ENCODE results near the gene GLTP.
A peak's percentile ranks its signal among the peaks of the same experiment; 100 is the strongest.
"Not testable (repeated sequence)": the region's sequence is repeated elsewhere in the genome, so short reads cannot be mapped to it uniquely, and the experiment has no call there.

Gene GLTP

DNA sequence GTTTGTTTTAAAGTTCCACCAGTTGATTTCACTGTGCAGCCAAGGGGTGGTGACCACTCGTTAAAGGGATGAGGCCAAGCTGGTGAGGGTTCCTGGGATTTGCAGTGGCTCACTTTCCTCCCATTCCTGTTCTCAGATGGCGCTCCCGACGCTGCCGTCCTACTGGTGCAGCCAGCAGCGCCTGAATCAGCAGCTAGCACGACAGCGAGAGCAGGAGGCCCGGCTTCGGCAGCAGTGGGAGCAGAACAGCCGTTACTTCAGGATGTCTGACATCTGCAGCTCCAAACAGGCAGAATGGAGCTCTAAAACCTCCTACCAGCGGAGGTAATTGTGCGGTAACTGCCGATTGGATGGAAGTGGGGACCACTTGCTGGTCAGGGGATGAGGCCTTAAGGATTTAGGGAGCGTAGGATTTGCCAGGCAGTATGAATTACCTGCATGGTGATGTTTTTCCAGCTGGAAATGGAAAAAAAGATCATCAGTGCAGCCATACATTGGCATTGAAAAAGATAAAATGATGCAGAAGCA is 22.6 kb upstream of the GLTP start:
- DNase-seq (ENCODE audit: low read depth): no peak

DNA sequence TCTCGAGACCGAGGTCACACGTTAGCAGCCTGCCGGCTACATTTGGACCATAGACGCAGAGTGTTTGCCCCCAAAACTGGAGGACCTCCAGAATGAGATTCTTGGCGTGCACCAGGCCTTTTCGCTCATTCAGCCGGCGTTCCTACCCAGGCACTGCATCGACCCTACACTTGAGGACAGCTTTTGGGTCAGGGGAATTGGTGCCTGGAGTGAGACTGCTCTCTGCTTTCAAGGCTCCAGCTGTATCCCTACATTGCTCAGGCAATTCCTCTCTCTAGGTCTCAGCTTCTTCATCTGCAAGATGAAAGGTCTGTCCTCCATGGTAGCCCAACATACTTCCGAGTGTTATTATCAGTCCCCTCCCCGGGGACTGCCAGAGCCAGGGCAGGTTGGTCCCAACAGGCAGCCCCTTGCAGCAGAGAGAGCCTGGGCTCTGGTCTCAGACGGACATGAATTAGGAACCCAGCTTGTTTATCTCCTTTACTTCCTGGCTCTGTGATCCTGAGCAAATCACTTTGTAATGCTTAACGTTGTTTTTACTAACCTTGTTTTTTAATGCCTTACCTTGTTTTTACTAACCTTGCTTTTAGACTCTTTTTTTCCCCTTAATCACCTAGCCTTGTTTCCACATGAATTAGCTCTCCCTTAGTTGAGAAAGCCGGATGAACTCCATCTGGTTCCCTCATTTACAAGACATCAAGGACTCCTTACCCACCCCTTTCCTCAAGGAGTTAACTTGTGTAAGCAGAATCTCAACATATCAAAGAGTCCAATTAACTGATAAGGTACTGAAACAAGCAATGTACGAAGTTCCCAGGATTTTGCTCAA is 20.6 kb upstream of the GLTP start:
- DNase-seq (ENCODE audit: low read depth): no peak

DNA sequence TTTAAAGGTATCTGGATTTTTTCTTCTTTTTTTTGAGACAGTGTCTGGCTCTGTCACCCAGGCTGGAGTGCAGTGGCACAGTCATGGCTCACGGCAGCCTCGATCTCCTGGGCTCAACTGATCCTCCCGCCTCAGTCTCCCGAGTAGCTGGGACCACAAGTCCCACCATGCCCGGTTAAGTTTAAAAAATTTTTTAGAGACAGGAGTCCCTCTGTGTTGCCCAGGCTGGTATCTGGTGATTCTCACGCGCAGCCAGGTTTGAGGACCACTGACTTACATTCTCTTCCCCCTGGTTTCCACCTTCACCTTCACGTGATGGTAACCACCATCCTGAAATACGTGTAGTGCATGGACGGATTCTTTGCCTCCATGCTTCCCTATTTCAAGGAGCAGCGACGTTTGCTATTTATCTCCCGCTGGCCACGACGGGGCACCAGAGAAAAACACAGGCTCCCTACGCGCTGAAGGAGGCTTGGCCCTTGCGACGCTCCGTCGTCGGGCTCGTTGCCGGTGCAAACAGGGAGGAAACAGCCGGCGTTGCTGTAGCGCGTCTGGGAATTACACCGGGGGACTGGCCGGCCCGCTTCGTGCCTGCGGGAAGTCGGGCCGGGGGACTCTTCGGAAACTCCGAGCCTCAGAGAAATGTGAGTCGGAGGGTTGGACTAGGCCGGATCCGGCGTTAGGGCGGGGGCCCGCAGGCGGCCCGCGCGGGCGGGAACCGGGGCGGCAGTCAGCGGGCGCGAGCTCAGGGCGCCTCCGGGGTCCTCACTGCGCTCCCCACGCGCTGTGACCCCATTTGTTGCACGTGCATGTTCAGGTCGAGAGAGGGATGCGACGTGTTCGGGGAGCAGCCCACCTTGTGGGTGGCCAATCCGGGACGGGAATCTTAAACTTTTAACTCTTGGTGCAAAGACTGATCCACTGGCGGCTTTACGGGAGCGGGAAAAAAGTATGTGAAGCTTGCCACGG is 19.7 kb upstream of the GLTP start, which contains the start of gene TCHP:
Gene TCHP, plus strand, starts transcription at position 492 of the 969 bp plus-strand sequence. CDS start 2,753 bp downstream, outside the sequence.
- DNase-seq (ENCODE audit: low read depth): peak; percentile 35

DNA sequence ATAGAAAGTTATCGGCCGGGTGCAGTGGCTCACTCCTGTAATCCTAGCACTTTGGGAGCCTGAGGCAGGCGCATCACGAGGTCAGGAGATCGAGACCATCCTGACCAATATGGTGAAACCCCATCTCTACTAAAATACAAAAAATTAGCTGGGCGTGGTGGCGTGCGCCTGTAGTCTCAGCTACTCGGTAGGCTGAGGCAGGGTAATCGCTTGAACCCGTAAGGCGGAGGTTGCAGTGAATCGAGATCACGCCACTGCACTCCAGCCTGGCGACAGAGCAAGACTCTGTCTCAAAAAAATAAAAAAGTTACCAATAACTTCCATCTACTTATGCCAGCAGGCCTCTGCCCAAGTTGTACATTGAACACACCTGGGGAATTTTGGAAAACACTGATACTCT is 19.0 kb upstream of the GLTP start:
- DNase-seq (ENCODE audit: low read depth): not testable (repeated sequence)

DNA sequence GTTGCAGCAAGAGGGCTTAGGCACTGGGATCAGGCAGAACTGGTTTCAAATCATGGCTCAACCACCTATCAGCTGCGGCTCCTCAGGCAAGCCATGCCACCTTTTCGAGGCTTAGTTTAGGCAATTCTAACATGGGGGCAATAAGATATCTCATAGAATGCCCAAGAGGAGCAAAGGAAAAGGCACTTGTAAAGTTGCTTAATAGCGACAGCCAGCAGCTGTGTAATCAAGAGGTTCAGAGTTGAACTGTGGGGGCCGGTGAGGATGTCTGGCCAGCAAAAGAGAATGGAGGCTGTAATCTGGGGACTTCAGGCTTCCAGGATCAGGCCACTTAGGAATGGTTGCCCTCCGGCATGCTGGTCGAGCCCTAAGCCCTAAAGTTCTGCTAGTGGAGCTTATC is 16.7 kb upstream of the GLTP start:
- DNase-seq (ENCODE audit: low read depth): no peak

DNA sequence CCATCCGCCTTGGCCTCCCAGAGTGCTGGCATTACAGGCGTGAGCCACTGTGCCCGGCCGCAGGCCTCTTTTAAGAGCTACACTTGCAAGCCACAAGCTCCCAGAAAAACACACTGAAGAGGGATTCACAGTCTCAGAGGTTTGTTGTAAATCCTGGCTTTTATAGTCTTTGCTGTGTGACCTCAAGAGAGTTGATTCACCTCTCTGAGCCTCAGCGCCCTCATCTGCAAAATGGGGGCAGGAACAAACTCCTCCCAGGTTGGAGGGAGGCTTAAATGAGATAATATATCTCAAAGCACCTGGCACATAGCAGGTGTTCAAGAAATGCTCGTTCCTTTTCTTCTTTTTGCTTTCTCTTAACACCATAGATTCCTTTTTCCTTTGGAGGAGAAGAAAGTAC is 15.8 kb upstream of the GLTP start:
- DNase-seq (ENCODE audit: low read depth): no peak

DNA sequence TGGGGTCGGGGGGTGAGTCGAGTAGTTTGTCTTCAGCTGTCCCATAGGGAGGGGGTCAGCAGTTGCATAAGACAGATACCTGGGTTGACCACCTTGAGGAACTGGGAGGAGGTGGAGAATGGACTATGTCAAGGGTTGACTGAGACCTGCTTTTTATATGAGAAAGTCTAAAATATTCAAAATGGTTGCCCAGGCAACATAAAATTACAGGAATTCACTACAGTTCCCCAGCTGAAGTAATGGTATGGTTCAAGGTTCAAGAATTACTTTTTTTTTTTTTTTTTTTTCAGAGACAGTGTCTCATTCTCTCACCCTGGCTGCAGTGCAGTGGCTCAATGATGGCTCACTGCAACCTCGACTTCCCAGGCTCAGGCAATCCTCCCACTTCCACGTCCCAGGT is 14.6 kb upstream of the GLTP start:
- no peak for DNase-seq (ENCODE audit: low read depth)

DNA sequence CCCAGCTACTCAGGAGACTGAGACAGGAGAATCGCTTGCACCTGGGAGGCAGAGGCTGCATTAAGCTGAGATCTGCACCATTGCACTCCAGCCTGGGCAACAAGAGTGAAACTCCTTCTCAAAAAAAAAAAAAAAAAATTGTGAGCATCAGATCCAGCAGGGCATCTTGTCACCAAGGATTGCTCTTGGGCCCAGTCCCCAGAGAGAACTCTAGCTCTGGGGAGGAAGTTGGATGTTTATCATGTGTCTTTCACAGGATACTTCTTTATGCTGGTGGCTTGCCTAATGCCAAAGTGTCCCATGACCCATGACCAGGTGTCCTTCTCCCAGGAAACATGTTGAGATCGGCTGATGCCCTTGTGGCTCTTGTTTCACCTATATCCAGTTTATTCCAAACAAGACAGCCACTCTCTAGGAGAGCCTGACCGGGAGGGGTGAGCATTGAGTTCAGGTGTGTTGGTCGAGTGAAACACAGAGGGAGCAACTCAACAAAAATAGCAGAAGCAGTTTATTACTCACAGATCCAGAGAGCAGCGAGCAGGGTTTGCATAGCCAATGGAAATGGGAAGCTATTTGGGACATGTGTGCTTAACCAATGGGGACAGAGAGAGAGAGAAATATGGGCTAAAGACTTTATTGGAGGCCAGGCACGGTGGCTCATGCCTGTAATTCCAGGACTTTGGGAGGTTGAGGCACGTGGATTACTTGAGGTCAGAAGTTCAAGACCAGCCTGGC is 13.1 kb upstream of the GLTP start:
- no peak for DNase-seq (ENCODE audit: low read depth)

DNA sequence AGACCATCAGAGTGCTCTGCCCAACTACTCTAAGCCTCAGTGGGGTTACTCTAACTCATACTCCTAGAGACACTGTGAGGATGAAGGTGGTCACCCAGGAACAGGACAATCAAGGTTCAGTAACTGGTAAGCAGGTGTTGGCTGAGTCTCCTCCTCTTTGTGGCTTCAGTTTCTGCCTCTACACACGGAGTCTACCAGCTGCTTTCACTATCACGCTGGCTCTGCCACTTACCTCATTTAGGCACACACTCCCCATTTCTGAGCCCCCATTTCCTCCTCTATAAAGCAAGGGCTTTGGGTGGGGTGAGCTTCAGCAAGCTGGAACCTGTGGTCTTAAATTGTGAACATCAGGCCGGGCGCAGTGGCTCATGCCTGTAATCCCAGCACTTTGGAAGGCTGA is 12.4 kb upstream of the GLTP start:
- DNase-seq (ENCODE audit: low read depth): no peak

DNA sequence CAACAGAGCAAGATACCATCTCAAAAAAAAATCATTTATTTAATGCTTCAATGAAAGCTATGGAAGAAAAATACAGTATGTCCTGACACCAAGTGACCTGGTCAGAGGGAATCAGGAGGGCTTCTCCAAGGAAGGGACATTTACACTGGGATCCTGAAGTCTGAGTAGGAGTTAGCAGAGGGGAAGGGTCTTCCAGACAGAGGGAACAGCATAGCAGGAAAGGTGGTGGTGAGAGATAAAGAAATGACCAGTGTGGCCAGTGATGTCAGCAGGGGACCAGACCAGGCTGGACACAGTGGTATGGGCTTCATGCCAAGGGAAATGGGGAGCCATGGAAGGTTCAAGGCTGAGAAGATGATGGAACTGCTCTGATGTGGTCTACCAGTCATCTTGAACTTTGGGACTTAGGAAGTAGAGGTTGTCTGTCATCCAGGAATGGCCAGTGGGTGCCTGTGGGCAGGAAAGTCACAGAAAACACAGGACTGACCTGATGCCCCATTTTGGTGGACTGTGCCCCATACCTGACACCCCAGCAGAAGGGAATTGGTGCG is 11.9 kb upstream of the GLTP start:
- DNase-seq (ENCODE audit: low read depth): no peak

DNA sequence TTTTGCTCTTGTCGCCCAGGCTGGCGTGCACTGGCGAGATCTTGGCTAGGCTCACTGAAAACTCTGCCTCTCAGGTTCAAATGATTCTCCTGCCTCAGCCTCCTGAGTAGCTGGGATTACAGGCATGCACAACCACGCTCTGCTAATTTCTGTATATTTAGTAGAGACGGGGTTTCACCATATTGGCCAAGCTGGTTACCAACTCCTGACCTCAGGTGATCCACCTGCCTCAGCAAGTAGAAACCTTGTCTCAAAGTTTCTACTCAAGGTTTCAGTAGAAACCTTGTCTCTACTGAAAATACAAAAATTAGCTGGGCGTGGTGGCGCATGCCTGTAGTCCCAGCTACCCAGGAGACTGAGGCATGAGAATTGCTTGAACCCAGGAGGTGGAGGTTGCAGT is 11.4 kb upstream of the GLTP start:
- DNase-seq (ENCODE audit: low read depth): not testable (repeated sequence)

DNA sequence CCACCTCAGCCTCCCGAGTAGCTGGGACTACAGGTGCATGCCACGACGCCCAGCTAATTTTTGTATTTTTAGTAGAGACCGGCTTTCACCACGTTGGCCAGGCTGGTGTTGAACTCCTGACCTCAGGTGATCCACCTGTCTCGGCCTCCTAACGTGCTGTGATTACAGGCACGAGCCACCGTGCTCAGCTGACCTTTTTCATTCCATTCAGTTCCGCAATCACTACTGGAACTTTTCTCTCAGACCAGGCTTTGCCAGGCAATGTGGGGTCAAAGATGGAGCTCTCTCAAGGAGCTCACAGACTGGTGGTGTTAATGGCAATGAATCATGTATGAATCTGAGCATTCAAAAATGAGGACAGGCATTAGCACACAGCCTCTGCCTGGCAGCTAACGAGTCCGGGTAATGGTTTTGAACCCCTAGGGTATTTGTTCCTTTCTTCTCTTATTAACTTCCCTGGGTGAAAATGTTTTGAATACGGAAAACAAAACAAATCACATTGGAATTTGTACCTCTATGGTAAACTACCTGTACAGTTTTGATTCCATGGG is 10.4 kb upstream of the GLTP start:
- DNase-seq (ENCODE audit: low read depth): no peak

DNA sequence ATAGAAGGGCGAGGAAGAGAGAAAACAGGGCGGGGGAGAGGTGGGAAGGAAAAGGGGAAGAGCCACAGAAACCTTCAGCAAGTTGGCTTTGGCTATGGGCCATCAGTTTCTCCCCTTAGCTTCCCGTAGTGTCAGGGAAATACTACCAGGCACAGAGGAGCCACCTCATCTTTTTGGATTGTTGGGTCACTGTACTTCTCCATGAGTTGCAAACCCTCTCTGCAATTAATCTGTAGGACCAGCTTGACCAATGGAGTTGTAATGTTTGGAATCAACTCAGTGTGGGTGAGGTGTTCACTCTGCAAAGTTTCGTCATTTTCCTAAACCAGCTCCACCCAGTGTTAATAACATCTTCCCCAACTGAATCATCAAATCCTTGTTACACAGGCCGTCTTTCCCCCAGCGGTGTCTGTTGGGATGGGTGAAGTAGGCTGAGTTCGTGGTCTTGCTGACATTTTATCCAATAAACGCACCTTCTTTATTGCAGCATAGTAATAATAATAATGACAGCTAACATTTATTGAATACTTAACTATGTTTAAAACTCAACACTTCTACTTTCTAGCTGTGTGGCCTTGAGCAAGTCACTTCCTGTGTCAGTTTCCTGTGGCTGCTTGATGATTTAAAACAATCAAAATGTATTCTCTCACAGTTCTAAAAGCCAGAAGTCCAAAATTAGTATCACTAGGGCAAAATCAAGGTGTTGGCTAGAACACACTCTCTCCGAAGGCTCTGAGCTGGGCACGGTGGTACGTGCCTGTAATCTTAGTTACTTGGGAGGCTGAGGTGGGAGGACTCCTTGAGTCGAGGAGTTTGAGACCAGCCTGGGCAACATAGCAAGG is 8.1 kb upstream of the GLTP start:
- peak; percentile 78 for DNase-seq (ENCODE audit: low read depth)

DNA sequence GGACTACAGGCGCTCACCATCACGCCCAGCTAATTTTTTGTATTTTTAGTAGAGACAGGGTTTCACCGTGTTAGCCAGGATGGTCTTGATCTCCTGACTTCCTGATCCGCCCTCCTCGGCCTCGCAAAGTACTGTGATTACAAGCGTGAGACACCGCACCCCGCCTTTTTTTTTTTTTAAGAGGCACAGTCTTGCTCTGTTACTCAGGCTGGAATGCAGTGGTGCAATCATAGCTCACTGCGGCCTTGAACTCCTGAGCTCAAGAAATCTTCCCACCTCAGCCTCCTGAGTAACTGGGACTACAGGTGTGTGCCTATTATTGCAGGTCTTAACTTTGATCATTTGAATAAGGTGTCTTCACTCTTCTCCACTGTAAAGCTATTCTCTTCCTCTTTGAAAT is 5.3 kb upstream of the GLTP start:
- no peak for DNase-seq (ENCODE audit: low read depth)

DNA sequence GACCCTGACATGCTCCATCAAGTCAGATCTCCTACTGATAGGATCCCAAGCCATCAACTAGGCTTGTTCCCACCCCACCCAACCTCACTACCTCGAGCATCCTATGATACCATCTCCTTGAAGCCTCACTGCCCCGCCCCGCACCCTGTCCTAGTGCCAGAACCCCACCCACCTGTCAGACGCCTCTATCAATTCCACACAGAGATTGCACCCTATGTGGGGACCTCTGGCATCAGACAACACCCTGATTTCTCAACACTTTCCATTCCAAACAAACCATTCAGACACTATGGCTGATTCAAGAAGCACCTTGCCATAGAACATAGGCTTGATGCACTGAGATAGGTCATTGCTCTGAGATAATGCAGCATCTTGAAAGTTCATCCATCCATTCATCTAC is 3.1 kb upstream of the GLTP start:
- no peak for DNase-seq (ENCODE audit: low read depth)

DNA sequence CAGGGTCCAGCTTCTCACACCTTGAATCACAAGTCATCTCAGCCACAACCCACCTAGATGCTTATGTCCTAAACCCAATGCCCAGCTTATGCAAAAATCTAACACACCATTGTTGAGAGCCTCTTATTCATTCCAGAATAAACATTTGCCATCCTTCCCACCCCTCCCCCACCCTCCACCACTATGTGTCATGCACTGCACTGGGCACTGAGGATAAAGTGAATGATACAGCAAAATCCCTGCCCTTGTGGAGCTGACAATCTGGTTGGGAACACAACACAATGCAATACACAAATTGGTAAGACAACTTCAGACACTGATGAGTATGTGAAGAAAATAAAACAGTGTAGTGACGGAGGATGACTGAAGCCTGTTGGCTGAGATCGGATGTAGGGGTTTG is 1.4 kb upstream of the GLTP start:
- DNase-seq (ENCODE audit: low read depth): no peak

DNA sequence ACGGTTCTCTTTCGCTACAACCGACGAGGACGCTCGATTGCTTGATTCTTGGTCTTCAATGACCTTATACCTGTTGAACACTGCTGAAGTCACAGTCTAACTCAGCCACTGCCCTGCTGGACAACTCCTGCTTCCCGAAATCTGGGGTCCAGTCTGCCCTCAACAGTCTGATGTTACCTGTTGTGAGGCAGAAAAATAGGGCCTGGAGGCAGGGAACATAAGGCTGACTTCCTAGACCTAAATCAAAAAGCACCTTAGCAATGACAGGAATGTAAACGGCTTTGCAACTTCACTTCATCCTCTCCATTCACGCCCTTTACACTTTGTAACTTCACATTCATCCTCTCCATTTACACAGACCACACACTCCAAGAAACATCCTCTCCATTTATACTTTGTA is 597 bp upstream of the GLTP start:
- DNase-seq (ENCODE audit: low read depth): no peak

DNA sequence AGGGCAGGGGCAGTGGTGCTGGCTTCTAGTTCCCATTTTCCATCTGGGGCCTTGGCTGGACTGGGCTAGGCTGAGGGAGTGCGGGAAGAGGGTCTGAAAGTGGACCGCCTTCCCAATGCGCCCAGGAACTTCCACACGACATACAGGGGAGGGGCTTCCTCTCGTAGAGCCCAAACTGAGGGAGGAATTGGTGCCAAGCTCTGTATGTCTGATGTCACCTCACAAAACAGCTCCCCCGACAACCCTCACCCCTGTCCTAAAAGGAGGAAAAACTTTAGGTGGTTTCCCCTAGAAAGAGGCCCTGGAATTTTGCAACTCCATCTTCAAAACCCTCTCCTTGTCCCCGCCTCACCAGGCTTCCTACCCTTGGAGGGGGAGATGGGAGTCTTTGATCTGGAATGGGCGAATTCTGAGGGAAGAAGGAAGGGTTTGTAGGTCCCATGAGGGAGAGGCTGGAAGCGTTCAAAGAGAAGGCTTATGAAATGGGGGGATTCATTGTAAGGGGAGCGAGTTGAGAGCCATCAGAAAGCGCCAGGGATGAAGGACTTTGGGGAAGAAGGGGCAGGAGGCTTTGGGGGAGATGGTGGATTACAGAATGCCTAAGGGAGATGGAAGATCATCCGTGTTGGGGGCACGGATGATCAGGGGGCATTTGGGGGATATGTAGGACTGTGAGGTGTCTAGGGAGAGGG is 844 bp downstream of the GLTP start:
- no peak for DNase-seq (ENCODE audit: low read depth)

DNA sequence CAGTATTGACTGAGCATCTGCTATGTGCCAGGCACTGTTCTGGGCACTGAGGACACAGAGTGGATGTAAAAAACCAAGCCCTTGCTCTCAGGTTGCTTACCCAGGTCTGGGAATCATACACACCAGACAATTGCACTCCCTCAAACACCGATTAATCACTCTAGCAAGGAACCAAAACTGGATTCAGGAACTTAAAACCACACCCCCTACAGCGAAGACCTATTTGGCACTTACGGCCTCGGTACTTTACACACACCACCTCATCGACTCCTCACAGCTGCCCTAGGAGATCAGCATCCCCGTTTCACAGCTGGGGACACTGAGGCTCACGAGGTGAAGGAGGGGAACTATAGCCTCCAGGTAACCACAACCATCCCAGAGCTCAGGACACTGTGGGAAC is 1.6 kb downstream of the GLTP start:
- DNase-seq (ENCODE audit: low read depth): no peak

DNA sequence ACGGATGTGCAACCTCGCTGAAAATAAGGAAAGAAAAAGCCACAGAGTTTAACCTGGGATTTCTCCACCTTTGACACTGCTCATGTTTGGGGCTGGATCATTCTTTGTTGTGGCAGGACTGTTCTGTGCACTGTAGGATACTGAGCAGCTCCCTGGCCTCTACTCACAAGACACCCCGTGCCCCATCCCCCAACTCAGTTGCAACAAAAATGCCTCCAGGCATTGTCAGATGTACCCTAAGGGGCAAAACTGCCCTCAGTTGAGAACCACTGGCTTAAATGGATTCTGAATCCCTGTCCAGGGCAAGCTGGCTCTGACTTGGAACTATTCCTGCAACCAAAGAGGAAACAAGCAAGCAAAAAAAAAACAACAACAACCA is 2.1 kb downstream of the GLTP start:
- DNase-seq (ENCODE audit: low read depth): no peak

All from non-pigmented ciliary epithelial cell (primary cell).